AG09309 (cell line): ENCODE data around the gene TXNRD1.

Experiments used
- DNase-seq: peaks from one replicate; pipeline ENCODE4 v3.0.0-alpha.2; 2010; ENCODE audit warnings: low read depth
- H3K4me3 ChIP-seq: 2 replicates; pipeline ENCODE4 v1.5.1; 2011; ENCODE audit warnings: mild to moderate bottlenecking, low read depth, low read length, moderate library complexity; ENCODE audit not compliant: control insufficient read depth
- CTCF ChIP-seq: IDR thresholded peaks from 2 replicates; pipeline ENCODE4 v1.5.1; 2011; ENCODE audit warnings: mild to moderate bottlenecking, low read depth, low read length, inconsistent platforms; ENCODE audit not compliant: insufficient read depth, control insufficient read depth; ENCODE audit errors: missing control alignments

Gene TXNRD1

GRCh38 chr12:104315326-104316224 is 100.0 kb downstream of the TXNRD1 start:
- DNase-seq: no peak
- H3K4me3 ChIP-seq: no peak overlapping the region

GRCh38 chr12:104316936-104317335 is 101.4 kb downstream of the TXNRD1 start:
- H3K4me3 ChIP-seq: no peak overlapping the region
- no peak for DNase-seq
- no peak for TF ChIP-seq CTCF

More at GRCh38 chr12:104315326-104316224, 100.0 kb downstream of the TXNRD1 start:
- no peak for TF ChIP-seq CTCF

- no peak for DNase-seq
- no peak overlapping the region for H3K4me3 ChIP-seq
- no peak for TF ChIP-seq CTCF
Observed at GRCh38 chr12:104317538-104318210, 102.1 kb downstream of the TXNRD1 start.

- no peak for TF ChIP-seq CTCF
- DNase-seq: no peak
- no peak overlapping the region for H3K4me3 ChIP-seq
Observed at GRCh38 chr12:104319028-104319427, 103.4 kb downstream of the TXNRD1 start.

- no peak for DNase-seq
- TF ChIP-seq CTCF: no peak
- H3K4me3 ChIP-seq: no peak overlapping the region
Observed at GRCh38 chr12:104319918-104320626, 104.5 kb downstream of the TXNRD1 start.

- no peak for DNase-seq
- no peak for TF ChIP-seq CTCF
- H3K4me3 ChIP-seq: no peak overlapping the region
Observed at GRCh38 chr12:104320627-104321024, 105.0 kb downstream of the TXNRD1 start.
